Natural killer cell (primary cell): Measurements from ENCODE around the gene UAP1. TPM values are rescaled to one million over a fixed set of nuclear protein-coding genes. Genes with fewer than 3 reads are reported as not detected.

Experiments
- ATAC-seq, 3 donors: fragments of 150-1000 bp in 2 of 3; fragments of 200-7000 bp in 1 of 3; cut with Tn5 transposase; 1 replicate in 1 of 3; 2 replicates in 2 of 3; pipeline ENCODE4 v1.10.0; 2021; ENCODE audit warnings: mild to moderate bottlenecking in 2 of 3, moderate library complexity in 2 of 3
- DNase-seq, 2 donors: peaks; one replicate each; pipeline versions ENCODE4 v3.0.0 to v3.0.0-alpha.2; 2013 to 2021; ENCODE audit warnings: mixed read lengths in 1 of 2
- H3K27ac ChIP-seq: one replicate; pipeline ENCODE4 v1.5.1; 2013; ENCODE audit warnings: mild to moderate bottlenecking, low read length
- H3K27me3 ChIP-seq: one replicate; pipeline ENCODE4 v1.6.1; 2013; ENCODE audit warnings: low read length; ENCODE audit not compliant: control insufficient read depth, insufficient read depth
- H3K36me3 ChIP-seq: one replicate; pipeline ENCODE4 v1.6.1; 2013; ENCODE audit warnings: low read length; ENCODE audit not compliant: control insufficient read depth, insufficient read depth
- H3K4me1 ChIP-seq: one replicate; pipeline ENCODE4 v1.6.1; 2013; ENCODE audit warnings: low read length; ENCODE audit not compliant: control insufficient read depth, insufficient read depth
- H3K4me3 ChIP-seq: one replicate; pipeline ENCODE4 v1.5.1; 2013; ENCODE audit warnings: low read length
- H3K9me3 ChIP-seq: one replicate; pipeline ENCODE4 v1.6.1; 2013; ENCODE audit warnings: low read length; ENCODE audit not compliant: control insufficient read depth, insufficient read depth
- H3K27ac Mint-ChIP-seq, 2 donors: one replicate each; pipeline ENCODE4 v1.8.0; 2022; ENCODE audit warnings: mild to moderate bottlenecking in 2 of 2, mixed read lengths in 2 of 2, moderate library complexity in 1 of 2
- H3K27me3 Mint-ChIP-seq, 2 donors: one replicate each; pipeline ENCODE4 v1.8.0; 2022; ENCODE audit warnings: low read depth in 2 of 2, mixed read lengths in 2 of 2
- H3K36me3 Mint-ChIP-seq: one replicate; pipeline ENCODE4 v1.8.0; 2022; ENCODE audit warnings: mixed read lengths
- H3K4me1 Mint-ChIP-seq, 2 donors: one replicate each; pipeline ENCODE4 v1.8.0; 2022; ENCODE audit warnings: mixed read lengths in 2 of 2
- H3K4me3 Mint-ChIP-seq: one replicate; pipeline ENCODE4 v1.8.0; 2022; ENCODE audit warnings: mild to moderate bottlenecking, moderate library complexity, mixed read lengths
- H3K9me3 Mint-ChIP-seq, 2 donors: one replicate each; pipeline ENCODE4 v1.8.0; 2022; ENCODE audit warnings: mixed read lengths in 2 of 2
- CTCF ChIP-seq: fragments of 200-600 bp; IDR thresholded peaks from one replicate; pipeline ENCODE4 v1.8.0; 2022; ENCODE audit warnings: antibody characterized with exemption
- WGBS: methylation state at CpG from one replicate; pipeline ENCODE4 v1.1.7; 2013; ENCODE audit warnings: missing lambda C conversion rate; ENCODE audit not compliant: insufficient coverage; 5-methylcytosine and 5-hydroxymethylcytosine counted together
- intact Hi-C: fragments of 100-400 bp; cut with micrococcal nuclease; formaldehyde crosslinking; loops from one replicate; pipeline ENCODE4 v1.14.2; 2022
- total RNA-seq, 4 donors: library from RNA; stranded (reverse); fragments of 120-200 nt in 1 of 4; gene quantifications; one replicate each; pipeline versions ENCODE4 v1.2.3 to v1.2.4, GENCODE V29; 2013 to 2022

Gene UAP1
- total RNA-seq, 3 donors from 2014 or later (not counting 1 experiment from before 2014, with no cell fraction given), result 69.2 to 109 (median 74.2) TPM

- 66% methylated on average over 7 of the region's 9 CpGs for WGBS
These were observed 1.1 kb upstream of the UAP1 start for GRCh38 chr1:162560303-162561036.

GRCh38 chr1:162561037-162561615 is 396 bp upstream of the UAP1 start:
- no peak for TF ChIP-seq CTCF
- Mint-ChIP-seq H3K4me1 (peaks cover 45 to 48% of the 10 kb centered on the region in 2 donors), H3K27ac (peak overlapping the region; percentile 97 to 98), H3K36me3 (no peaks in the 10 kb centered on the region), H3K27me3 (no peaks in the 10 kb centered on the region), H3K4me3 (peak overlapping the region; percentile 94), H3K9me3 (no peaks in the 10 kb centered on the region)
- peak; percentile 90 to 97 (median 90) for ATAC-seq
- peaks cover 14% of the 10 kb centered on the region for H3K4me1 ChIP-seq
- intact Hi-C loops, result loop anchor here (1.0 to 5.0 kb wide), 3 partner anchors 13 to 149 kb away; partner anchors contain the start of genes SH2D1B and UHMK1
- peak; percentile 97 to 99 for DNase-seq
- H3K27me3 ChIP-seq, result no peaks in the 10 kb centered on the region
- no peaks in the 10 kb centered on the region for H3K36me3 ChIP-seq
- no peaks in the 10 kb centered on the region for H3K9me3 ChIP-seq
- under 1% methylated on average over 53 of the region's 53 CpGs for WGBS
- peak overlapping the region; percentile 96 for H3K27ac ChIP-seq
- peak overlapping the region; percentile 79 for H3K4me3 ChIP-seq

More at GRCh38 chr1:162560303-162561036, 1.1 kb upstream of the UAP1 start:
- Histone ChIP-seq H3K4me3 (peak overlapping the region; percentile 79), H3K4me1 (peaks cover 14% of the 10 kb centered on the region), H3K9me3 (no peaks in the 10 kb centered on the region), H3K27me3 (no peaks in the 10 kb centered on the region), H3K36me3 (no peaks in the 10 kb centered on the region), H3K27ac (peak overlapping the region; percentile 96)
- ATAC-seq, result no peak
- H3K9me3 Mint-ChIP-seq, result no peaks in the 10 kb centered on the region
- no peak for DNase-seq
- peak overlapping the region; percentile 97 to 98 for H3K27ac Mint-ChIP-seq
- intact Hi-C loops, result loop anchor here (1.0 to 5.0 kb wide), 3 partner anchors 12 to 148 kb away; partner anchors contain the start of genes SH2D1B and UHMK1
- TF ChIP-seq CTCF, result no peak
- H3K27me3 Mint-ChIP-seq, result no peaks in the 10 kb centered on the region
- peaks cover 39 to 41% of the 10 kb centered on the region in 2 donors for H3K4me1 Mint-ChIP-seq
- no peaks in the 10 kb centered on the region for H3K36me3 Mint-ChIP-seq
- peak overlapping the region; percentile 94 for H3K4me3 Mint-ChIP-seq

GRCh38 chr1:162562470-162562828 is 927 bp downstream of the UAP1 start:
- no peaks in the 10 kb centered on the region for H3K27me3 Mint-ChIP-seq
- ATAC-seq (no peak), DNase-seq (peak in 1 of 2 donors; percentile 41)
- Histone ChIP-seq H3K9me3 (no peaks in the 10 kb centered on the region), H3K4me3 (peak overlapping the region; percentile 76), H3K4me1 (peaks cover 14% of the 10 kb centered on the region), H3K36me3 (no peaks in the 10 kb centered on the region), H3K27ac (peak overlapping the region; percentile 66), H3K27me3 (no peaks in the 10 kb centered on the region)
- 92% methylated on average over 5 of the region's 5 CpGs for WGBS
- peak overlapping the region; percentile 94 for H3K4me3 Mint-ChIP-seq
- no peaks in the 10 kb centered on the region for H3K36me3 Mint-ChIP-seq
- H3K27ac Mint-ChIP-seq, result peak overlapping the region; percentile 97 to 98
- H3K9me3 Mint-ChIP-seq, result no peaks in the 10 kb centered on the region
- intact Hi-C loops, result loop anchor here (5.0 kb wide), 1 partner anchor 150 kb away; the partner anchor contains the start of gene SH2D1B
- no peak for TF ChIP-seq CTCF
- peaks cover 55 to 58% of the 10 kb centered on the region in 2 donors for H3K4me1 Mint-ChIP-seq
